Neural cell (in vitro differentiated cells): Measurements from ENCODE around the gene UIMC1.

Source experiments
- POLR2AphosphoS5 ChIP-seq: IDR thresholded peaks from 2 replicates; pipeline ENCODE4 v1.6.1; 2012
- TAF1 ChIP-seq: IDR thresholded peaks from 2 replicates; pipeline ENCODE4 v1.6.1; 2012; ENCODE audit warnings: low read depth
- TF ChIP-seq, protein P1 (sequence below): fragments of 450-650 bp; IDR thresholded peaks from 2 replicates; pipeline ENCODE4 v1.5.1; 2014; ENCODE audit warnings: antibody characterized with exemption, mild to moderate bottlenecking, moderate library complexity; ENCODE audit not compliant: poor library complexity, severe bottlenecking

DNA sequence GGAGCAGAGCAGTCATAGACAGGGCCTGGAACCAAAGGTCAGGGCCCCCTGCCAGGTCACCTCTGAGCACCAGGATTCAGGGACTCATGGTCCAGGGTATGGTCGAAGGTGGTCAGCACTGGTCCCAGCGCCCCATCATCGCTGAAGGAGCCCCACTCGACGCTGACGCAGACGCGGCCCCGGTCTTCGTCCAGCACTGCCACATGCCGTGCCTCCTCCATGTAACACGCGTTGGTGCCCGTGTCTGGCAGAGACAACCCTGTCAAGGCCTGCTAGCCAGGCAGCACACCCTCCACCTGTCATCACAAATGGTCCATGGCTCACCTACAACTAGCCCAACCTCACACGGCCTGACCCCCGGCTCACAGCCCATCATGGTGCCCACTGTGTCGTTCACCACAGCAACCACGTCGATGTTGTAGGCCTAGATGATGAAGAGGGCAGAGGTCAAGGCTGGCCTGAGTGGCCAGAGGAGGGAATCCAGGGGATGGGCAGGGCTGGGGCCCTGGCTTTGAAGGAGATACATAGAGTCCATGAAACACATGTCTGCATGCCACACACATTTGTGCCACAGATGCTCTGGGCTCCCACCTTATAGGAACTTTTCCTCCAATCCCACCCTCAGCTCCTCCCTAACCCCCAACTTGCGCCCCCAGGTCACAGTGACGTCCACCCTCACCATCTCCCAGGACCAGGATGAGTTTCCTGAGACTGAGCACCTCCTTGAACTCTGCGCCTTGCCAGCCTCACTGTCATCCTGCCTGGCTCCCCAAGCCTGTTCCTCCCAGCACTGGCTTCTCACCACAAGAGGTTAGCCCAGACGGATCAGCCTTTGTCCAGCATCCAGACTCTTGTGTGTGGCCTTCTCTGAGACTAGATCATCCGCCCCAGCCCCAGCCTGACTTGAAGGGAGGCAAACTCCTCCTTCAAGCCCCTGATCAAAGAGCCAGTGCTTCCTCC, 117.0 kb downstream of the UIMC1 start:
- TF ChIP-seq, protein P1, sequence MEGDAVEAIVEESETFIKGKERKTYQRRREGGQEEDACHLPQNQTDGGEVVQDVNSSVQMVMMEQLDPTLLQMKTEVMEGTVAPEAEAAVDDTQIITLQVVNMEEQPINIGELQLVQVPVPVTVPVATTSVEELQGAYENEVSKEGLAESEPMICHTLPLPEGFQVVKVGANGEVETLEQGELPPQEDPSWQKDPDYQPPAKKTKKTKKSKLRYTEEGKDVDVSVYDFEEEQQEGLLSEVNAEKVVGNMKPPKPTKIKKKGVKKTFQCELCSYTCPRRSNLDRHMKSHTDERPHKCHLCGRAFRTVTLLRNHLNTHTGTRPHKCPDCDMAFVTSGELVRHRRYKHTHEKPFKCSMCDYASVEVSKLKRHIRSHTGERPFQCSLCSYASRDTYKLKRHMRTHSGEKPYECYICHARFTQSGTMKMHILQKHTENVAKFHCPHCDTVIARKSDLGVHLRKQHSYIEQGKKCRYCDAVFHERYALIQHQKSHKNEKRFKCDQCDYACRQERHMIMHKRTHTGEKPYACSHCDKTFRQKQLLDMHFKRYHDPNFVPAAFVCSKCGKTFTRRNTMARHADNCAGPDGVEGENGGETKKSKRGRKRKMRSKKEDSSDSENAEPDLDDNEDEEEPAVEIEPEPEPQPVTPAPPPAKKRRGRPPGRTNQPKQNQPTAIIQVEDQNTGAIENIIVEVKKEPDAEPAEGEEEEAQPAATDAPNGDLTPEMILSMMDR: no peak
- TF ChIP-seq TAF1 (no peak), POLR2AphosphoS5 (no peak)
